K562 (cell line): ENCODE results near the gene KCNG4. TPM values are rescaled to one million over a fixed set of nuclear protein-coding genes. Genes with fewer than 3 reads are reported as not detected.

Experiments used
- CBFA2T2 ChIP-seq: fragments of 450-650 bp; conservative IDR thresholded peaks from 2 replicates; pipeline ENCODE4 v1.6.1; 2017; ENCODE audit warnings: mild to moderate bottlenecking
- CUX1 ChIP-seq: fragments of 200-800 bp; sonication (Bioruptor generic); IDR thresholded peaks from 2 replicates; pipeline ENCODE4 v1.6.1; 2016; ENCODE audit warnings: missing genetic modification characterization, missing compliant biosample characterization
- HIVEP1 ChIP-seq: fragments of 250-450 bp; sonication (Bioruptor Pico); IDR thresholded peaks from 2 replicates; pipeline ENCODE4 v1.4.0; 2020; ENCODE audit warnings: mild to moderate bottlenecking
- IRF9 ChIP-seq: fragments of 450-650 bp; IDR thresholded peaks from 2 replicates; pipeline ENCODE4 v1.6.1; 2016; ENCODE audit warnings: missing biosample characterization, missing genetic modification characterization
- JUND ChIP-seq, 2 experiments: IDR thresholded peaks; 2 replicates in 1 of 2; 3 replicates in 1 of 2; pipeline ENCODE4 v1.6.1; 2011; ENCODE audit warnings: borderline replicate concordance in 2 of 2, low read depth in 2 of 2, low read length in 2 of 2, improper control_type of control experiment in 1 of 2, missing biosample characterization in 1 of 2, missing genetic modification characterization in 1 of 2, missing genetic modification reagents in 1 of 2
- LEF1 ChIP-seq: fragments of 450-650 bp; IDR thresholded peaks from 2 replicates; pipeline ENCODE4 v1.6.1; 2016; ENCODE audit warnings: mild to moderate bottlenecking
- SRSF3 ChIP-seq: fragments of 200-400 bp; formaldehyde crosslinking; IDR thresholded peaks from 2 replicates; pipeline ENCODE4 v1.6.1; 2016; ENCODE audit warnings: mild to moderate bottlenecking, low read length, moderate library complexity; ENCODE audit not compliant: insufficient read depth
- STAT6 ChIP-seq: sonication (generic); formaldehyde crosslinking; IDR thresholded peaks from 2 replicates; pipeline ENCODE4 v1.8.1; 2023; ENCODE audit warnings: mild to moderate bottlenecking, missing genetic modification reagents
- ZNF121 ChIP-seq: sonication (generic); formaldehyde crosslinking; conservative IDR thresholded peaks from 2 replicates; pipeline ENCODE4 v1.8.0; 2022; ENCODE audit warnings: missing genetic modification reagents
- ZNF232 ChIP-seq: sonication (generic); formaldehyde crosslinking; IDR thresholded peaks from 2 replicates; pipeline ENCODE4 v1.8.0; 2022; ENCODE audit warnings: mild to moderate bottlenecking, missing genetic modification reagents
- ZNF239 ChIP-seq: fragments of 250-450 bp; sonication (Bioruptor Pico); IDR thresholded peaks from 2 replicates; pipeline ENCODE4 v1.4.0; 2020; ENCODE audit warnings: mild to moderate bottlenecking
- ZNF280B ChIP-seq: fragments of 250-450 bp; sonication (Bioruptor Pico); IDR thresholded peaks from 2 replicates; pipeline ENCODE4 v1.5.1; 2021; ENCODE audit warnings: mild to moderate bottlenecking
- ZNF696 ChIP-seq: fragments of 250-450 bp; sonication (Bioruptor Pico); conservative IDR thresholded peaks from 2 replicates; pipeline ENCODE4 v1.4.0; 2020; ENCODE audit warnings: mild to moderate bottlenecking, moderate library complexity
- ZNF766 ChIP-seq: fragments of 200-800 bp; sonication (Bioruptor generic); conservative IDR thresholded peaks from 2 replicates; pipeline ENCODE4 v1.6.1; 2016; ENCODE audit warnings: missing genetic modification characterization, missing compliant biosample characterization
- polyA plus RNA-seq, 8 experiments: library from polyadenylated mRNA; depleted of rRNA in 4 of 8; stranded (reverse) in 5 of 8; unstranded in 3 of 8; fragments of >200 nt; fragmentation: Nextera tagmentation in 2 of 8; fragmentation: Illumina TruSeq in 1 of 8; extraction: Ambion mirVana in 2 of 8; extraction: Trizol in 1 of 8; gene quantifications; 2 replicates each; pipeline versions ENCODE4 v1.2.1 to v1.2.3, GENCODE V29; 2011 to 2014; ENCODE audit warnings: inconsistent platforms in 1 of 8, missing spikeins in 1 of 8
- total RNA-seq, 7 experiments: library from RNA; depleted of rRNA in 6 of 7; stranded (reverse); fragments of >200 nt in 6 of 7; fragmentation: Illumina TruSeq in 2 of 7; extraction: Trizol in 2 of 7; gene quantifications; 2 replicates each; pipeline versions ENCODE4 v1.2.1 to v1.2.3, GENCODE V29; 2011 to 2021; ENCODE audit warnings: low replicate concordance in 1 of 7

The KCNG4 gene
- total and polyA plus RNA-seq, 9 of the 15 experiments (the other 6 are each of a cell fraction or from before 2014, with no cell fraction given): not detected

GRCh38 chr16:84266451-84266850, 26.6 kb upstream of the KCNG4 start (continued):
- TF ChIP-seq CBFA2T2: peak; percentile 78
- TF ChIP-seq ZNF121: no peak
- no peak for TF ChIP-seq IRF9 (tag)
- TF ChIP-seq JUND (IDR thresholded peaks at IDR 0.05; ENCODE audit: borderline replicate concordance, low read depth, low read length): 0 out of 2 replicates have a peak, but pooled peaks have one; percentile 8
- TF ChIP-seq JUND (tag; IDR thresholded peaks at IDR 0.05; ENCODE audit: borderline replicate concordance, low read depth, low read length): no peak
- no peak for TF ChIP-seq LEF1
- no peak for TF ChIP-seq SRSF3
- no peak for TF ChIP-seq CUX1 (CRISPR knock-in tag)
- TF ChIP-seq ZNF239 (CRISPR knock-in tag): no peak
- no peak for TF ChIP-seq ZNF696 (CRISPR knock-in tag)
- no peak for TF ChIP-seq ZNF232 (CRISPR knock-in tag)
- no peak for TF ChIP-seq ZNF766 (CRISPR knock-in tag)
- no peak for TF ChIP-seq ZNF280B (CRISPR knock-in tag)
- no peak for TF ChIP-seq HIVEP1 (CRISPR knock-in tag)
- no peak for TF ChIP-seq STAT6 (CRISPR knock-in tag)
